GM18511 (cell line): ENCODE measurements around the gene SUSD6.
A peak's percentile ranks its signal among the peaks of the same experiment; 100 is the strongest.
"Not testable (repeated sequence)": the region's sequence is repeated elsewhere in the genome, so short reads cannot be mapped to it uniquely, and the experiment has no call there.

Source experiments
- ATAC-seq: cut with Tn5 transposase; IDR thresholded peaks from one replicate; pipeline ENCODE4 v1.9.1; 2021; ENCODE audit warnings: mild to moderate bottlenecking, moderate library complexity; ENCODE audit not compliant: unreplicated experiment

The SUSD6 gene

DNA sequence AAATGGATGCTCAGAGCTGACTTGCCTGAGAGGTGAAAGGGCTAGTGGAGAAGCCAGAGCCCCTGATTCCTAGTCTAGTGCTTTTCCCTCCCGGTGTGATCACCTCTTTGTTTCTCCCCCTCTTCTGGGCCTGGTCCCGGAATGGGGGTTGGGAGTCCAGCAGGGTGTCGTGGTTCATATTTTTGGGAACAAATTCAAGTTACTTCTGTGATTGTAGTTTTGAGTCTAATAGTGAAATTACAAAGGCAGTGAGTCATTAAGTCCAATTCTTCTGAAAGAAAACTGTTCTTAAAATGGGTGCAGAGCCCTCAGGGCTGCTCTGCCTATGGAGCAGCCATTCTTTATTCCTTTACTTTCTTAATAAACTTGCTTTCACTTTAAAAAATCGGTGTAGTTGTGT lies 7.6 kb downstream of the SUSD6 start:
- no peak for ATAC-seq

DNA sequence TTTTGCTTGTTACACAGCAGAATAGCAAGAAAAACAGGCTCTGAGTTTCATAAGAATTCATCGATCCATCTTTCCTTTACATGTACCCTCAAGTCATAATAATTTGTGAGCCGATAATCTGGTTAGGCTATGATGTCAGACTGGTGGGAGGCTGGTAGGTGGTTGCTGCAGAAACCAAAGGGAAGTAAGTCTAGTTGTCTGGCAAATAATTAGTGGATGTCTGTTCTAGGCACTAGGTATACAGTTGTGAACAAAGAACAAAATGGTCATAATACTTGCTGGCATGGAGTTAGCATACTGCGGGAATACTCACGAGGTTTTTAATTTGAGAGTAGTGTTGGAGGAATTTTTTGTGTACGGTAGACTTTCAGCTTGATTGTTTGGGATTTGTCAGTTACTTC lies 8.8 kb downstream of the SUSD6 start:
- ATAC-seq = no peak

DNA sequence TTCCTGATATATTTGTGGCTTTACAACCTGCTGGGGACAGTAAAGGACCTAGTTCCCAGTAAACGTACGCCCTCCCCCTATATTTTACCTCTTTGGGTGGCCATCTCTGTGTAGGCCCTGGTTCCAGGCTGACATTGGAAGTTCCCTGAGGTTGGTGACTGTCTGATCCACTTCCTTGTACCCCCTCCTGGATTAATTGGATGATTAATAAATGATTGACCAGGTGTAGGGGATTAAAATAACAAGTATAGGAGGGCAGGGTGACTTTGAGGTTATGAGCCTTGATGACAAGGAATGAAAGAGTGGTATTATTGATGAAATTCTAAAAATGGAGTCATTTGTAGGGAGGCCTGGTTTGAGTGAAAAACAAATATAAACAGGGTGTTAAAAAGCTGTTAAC lies 9.6 kb downstream of the SUSD6 start:
- ATAC-seq = no peak

DNA sequence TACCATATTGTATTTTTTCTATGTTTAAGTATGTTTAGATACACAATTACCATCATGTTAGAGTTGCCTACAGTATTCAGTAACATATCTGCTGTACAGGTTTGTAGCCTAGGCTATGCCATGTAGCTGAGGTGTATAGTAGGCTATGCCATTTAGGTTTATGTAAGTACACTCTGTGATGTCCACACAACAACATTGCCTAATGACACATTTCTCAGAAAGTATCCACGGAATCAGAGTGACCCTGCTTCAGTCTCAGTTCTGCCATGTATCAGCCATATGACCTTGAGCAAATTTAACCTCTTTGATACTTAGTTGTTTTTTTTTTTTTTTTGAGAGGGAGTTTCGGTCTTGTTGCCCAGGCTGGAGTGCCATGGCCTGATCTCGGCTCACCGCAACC lies 12.7 kb downstream of the SUSD6 start:
- ATAC-seq = no peak

DNA sequence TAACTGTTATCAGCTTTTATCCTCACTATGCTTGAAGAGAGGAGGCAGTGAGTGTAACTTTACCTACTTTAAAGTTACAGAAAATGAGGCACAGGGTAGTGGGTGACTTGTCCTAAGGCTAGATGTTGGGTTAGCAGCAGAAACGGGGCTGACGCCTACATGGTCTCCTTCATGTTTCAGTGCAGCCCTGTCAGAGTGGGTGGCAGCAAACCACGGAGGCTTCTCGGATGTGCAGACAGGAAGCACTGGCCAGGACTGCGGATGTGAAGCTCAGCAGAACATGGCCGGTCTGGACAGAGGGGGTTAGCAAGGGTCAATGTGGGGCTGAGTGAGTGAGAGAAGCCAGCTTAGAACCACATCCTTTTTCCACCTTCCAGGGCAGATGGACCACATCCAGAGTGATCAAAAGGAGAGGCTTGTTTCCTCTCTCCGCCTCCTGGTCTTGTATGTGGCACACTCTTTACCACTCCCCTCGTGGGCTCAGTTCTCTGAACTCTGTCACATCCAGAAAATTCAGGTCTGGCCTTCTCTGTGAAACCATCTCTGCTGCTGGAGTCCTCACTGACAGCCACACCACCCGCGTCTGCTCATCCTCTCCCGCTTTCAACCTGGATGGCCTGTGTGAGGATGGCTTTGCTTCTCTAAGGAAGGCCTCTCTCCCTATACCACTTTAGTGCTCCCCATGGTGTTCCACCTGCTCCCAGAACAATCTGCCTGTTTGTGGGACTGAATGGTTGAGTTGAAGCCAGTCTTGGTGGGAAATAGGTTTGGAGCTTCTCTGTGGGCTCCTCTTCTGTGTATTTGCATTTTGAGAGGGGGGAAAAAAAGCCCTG lies 14.1 kb downstream of the SUSD6 start:
- peak; percentile 93 for ATAC-seq

DNA sequence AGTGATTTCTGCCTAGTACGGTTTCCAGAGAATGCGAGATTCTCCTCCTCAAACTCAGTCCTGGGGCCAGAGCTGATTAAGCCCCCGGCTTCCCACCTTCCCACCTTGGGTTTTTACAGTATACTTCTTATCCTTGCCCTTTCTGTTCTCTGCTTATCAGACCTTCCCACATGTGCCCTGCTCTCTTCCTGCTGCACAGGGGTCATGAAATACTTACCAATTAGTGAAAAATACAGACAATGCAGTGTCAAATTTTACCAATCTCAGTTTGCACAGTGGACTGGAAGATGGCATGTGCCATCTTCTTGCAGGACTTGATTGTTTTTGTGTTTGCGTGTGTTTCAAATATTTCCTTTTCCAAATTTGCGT lies 14.7 kb downstream of the SUSD6 start:
- no peak for ATAC-seq

DNA sequence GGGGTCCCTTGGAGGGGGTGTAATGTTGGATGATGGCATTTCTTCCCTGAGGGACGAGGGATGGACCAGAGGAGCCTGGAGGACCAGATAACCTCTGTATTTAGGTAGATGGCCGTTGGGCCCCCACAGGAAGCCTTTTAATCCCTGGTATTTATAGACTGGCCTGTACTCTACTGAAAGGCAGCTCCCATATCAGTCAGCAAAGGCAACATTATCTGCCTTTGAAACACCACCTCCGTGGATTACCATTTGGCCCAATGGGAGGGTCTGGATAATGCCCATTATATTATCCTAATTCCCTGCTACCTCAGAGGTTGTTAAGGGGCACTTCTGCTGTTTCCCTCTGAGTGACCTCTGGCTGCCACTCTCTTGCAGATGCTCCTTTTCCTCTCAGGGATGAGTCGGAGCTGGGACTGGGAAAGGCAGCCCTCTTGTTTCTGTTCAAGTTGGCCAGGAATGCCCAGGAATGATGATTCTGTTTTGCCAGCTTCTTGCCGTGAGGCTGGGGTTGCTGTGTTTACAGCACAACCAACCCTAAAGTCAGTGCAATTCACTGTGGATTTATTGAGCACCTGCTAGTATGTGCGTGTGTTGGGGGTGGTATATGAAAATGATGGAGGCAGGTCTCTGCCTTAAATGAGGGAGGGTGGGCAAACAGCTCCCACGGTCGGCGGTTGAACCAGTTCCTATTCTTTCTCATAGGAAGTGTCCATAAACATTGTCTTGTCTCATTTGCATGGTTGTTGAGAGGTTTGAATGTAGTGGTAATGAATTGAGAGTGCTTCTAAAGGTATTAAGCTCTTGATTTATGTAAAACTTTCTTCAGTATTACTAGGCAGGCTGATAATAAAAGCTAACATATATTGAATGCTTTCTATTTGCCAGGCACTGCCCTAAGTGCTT lies 18.1 kb downstream of the SUSD6 start:
- ATAC-seq = no peak

DNA sequence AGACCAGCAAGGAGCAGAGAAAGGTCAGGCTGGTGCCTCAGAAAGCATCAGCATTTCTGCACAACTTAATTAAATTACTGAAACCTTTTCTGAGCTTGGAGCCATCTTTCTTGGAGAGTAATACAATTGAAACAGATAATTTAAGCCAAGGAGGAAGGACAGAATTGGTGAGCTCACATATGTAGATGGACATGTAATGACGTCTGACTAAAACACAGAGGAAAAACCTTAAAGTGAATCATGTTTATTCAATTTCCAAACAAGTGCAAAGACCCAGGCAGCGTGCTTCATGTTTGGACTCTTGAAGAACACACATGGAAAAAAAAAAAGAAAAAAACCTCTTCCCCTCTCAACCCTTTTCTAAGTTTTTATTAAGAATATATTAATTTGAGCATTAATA lies 19.0 kb downstream of the SUSD6 start:
- ATAC-seq = no peak

DNA sequence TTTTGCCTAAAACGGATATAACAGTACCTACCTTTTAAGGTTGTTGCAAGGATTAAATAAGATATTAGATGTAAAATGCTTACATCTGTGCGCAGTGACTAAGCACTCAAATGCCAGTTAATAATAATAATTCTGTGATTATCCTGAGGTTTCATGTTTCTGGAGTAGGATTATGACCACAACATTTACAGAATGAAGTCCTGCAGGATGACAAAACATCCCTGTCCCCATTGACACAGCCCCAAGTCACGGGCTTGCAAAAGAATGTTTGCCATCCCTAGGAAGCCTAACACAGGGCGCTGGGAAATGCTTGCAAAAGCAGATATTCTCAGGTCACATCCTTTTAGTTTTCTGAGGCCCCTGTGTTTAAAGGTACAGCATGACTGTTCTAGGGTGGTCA lies 20.1 kb downstream of the SUSD6 start:
- no peak for ATAC-seq

DNA sequence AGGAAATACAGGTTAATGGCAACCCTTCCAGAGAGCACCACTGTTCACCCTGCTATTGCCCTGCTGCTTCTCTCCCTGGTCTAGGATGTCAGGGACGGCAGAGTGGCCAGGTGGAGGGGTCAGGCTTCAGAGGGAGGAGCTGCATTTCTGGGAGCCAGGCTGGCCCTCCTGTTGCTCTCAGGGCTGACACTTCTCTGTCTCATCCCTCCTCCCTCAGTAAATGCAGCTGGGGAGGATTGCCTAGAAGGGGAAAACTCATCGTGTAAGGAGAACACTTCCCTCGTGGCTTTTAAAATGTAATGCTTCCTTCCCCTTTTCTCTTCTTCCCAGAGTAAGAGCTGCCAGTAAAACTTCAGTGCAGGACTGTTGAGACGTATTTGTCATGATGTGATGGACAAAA lies 20.8 kb downstream of the SUSD6 start:
- ATAC-seq = no peak

DNA sequence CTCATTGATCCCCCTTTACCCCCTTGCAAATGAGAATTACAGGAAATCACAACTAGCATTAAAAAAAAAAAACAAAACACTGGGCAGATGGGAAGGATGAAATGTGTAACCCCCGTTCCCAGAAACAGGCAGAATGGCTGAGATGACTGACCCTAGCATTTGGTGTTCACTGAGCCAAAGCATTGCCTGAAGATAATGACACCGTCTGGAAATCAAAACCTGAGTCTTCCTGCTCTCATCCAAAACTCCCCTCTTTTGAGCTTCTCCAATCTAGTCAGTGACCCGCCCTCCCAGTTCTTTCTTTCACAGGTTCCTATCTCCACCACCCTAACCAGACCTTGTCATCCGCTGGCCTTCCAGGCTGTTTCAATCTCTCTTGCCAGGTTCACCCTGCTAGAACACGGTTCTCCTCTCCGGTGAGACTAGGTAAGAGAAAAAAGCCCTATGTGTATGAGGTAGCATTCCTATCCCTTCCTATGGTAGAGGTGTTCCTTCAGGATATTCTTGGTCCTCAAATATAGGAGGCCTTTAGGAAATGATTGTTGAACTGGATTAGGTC lies 21.3 kb downstream of the SUSD6 start:
- ATAC-seq = no peak

DNA sequence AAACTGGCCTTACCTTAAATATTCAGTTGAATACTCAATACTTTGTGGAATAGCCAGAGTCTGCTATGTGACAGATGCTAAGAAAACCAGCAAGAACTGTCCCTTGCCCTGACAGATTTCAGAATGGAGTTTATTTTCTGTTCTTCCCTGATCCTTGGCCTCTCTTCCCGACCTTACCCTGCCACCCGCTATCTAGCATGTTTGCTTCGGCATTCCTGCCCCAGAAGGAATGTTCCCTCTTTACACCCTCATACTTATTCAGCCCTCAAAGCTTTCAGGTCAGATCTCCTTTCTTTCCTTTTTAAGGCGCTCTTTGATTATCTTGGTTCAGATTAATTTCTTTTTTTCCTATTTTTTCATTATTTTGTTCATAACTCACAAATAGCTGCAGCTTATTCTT lies 21.8 kb downstream of the SUSD6 start:
- no peak for ATAC-seq

DNA sequence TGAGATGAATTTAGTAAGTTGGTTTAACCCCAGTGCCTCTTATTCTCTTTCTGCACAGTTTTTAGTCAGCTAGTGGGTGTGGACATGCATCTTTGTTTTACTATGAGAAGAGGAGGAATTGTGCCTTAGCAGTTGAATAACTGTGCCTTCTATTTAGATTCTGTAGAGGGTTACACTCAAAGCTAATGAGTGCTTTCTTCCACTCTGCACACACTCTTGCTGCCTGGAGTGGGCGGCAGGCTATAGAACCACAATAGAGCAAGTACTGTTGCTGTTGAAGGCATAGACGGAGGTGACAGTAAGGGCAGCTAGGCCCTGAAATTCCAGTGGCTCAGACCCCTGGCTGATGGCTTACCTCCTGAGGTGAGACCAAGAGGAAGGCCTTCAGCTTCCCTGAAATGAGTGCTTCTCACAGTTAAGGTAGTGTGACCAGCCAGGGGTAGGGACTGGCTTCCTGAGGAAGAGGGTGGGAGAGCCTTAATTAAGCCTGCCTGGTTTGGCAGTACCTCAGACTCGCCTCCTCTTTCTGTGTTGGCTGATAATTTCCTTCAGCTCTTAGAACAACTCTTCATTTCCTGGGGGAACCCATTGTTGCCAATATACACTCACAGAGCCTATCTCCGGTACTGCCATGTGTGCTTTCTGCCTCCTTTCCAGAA lies 24.7 kb downstream of the SUSD6 start:
- no peak for ATAC-seq

DNA sequence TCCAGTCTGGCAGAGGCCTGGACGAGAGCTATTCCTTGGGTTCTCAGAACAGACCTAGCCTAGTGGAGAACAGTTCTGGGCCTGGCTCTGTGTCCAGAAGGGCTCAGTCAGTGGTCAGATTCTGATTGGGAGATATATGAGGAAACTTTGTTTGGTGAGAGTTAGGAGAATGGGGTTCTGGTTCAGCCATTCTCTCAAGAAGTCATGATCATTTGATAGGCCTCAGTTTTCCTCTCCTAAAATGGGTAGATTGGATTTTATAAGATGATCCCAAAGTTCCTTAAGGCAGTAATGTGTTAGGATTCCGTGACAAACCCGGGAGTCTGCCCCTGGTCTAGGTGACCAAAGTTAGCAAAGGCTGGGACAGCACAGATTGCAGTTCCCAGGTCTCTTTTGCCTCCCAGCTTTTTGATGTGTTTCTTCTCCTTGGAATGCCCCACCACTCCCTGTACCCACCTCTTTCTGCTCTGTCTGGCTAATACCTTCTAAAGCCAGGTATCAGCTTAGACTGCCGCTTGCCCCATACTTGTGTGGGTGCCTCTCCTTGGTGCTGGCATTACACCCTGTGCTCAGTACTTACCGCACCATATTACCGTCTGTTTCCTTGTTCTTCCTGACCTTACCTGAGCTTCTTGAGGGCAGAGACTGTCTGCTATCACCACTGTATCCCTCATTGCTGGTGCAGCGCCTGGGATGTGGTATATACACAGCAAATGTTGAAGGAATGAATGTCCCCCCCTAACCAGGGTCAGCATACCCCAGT lies 25.5 kb downstream of the SUSD6 start:
- no peak for ATAC-seq

DNA sequence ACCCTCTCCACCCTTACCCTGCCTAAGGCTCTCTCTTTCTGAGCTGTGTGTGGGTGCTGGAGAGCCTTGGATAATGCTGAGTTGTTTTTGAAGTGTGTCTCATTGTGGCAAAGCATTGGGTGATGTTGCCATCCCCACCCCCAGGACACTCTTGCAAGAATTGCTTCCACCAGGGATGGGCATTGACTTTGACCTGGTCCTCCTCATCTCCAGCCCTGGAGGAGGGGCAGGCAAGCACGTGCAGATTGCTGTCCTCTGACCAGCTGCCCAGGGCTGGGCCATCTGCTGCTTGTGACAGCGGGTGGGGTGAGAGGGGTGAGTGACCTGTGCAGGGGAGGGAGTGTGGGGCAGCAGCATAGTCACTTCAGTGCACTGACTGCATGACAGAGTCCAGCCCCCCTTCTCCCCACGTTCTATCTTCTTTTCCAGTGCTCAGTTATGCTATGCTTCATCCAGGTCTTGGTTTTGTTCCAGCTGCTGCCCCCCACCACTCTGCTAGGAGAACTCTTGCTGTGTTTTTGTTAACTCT lies 26.2 kb downstream of the SUSD6 start:
- ATAC-seq = no peak

DNA sequence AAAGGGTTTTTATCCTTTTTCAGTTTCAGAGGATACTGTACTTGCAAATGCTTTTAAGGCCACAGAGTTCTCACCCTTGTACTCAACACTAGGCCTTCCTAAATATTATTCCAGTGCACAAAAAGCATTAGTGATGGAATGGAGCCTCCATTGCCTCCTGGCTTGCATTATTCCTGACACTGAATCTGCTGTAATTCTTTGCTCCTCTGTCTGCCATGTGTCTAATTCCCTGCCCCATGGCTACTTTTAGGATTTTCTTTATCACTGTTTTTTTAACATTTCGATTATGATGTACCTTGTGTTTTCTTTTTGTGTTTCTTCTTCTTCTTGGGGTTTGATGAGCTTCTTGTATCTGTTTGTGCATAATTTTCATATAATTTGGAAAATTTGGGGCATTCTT lies 29.5 kb downstream of the SUSD6 start:
- ATAC-seq = no peak

DNA sequence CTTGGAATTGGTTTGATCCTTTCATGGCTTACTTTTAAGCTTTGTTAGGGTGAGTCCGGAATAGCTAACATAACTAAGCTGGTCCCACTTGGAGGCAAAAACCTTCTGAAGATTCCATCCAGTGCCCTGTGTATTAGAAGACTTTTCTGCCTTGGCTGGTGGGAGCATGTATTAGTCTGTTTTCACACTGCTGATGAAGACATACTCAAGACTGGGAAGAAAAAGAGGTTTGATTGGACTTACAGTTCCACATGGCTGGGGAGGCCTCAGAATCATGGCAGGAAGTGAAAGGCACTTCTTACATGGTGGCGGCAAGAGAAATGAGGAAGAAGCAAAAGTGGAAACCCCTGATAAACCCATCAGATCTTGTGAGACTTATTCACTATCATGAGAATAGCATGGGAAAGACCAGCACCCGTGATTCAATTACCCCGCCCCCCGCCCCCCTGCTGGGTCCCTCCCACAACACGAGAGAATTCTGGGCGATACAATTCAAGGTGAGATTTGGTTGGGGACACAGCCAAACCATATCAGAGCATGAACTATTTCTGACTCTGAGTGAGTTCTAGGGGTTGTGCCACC lies 30.9 kb downstream of the SUSD6 start:
- ATAC-seq = not testable (repeated sequence)

DNA sequence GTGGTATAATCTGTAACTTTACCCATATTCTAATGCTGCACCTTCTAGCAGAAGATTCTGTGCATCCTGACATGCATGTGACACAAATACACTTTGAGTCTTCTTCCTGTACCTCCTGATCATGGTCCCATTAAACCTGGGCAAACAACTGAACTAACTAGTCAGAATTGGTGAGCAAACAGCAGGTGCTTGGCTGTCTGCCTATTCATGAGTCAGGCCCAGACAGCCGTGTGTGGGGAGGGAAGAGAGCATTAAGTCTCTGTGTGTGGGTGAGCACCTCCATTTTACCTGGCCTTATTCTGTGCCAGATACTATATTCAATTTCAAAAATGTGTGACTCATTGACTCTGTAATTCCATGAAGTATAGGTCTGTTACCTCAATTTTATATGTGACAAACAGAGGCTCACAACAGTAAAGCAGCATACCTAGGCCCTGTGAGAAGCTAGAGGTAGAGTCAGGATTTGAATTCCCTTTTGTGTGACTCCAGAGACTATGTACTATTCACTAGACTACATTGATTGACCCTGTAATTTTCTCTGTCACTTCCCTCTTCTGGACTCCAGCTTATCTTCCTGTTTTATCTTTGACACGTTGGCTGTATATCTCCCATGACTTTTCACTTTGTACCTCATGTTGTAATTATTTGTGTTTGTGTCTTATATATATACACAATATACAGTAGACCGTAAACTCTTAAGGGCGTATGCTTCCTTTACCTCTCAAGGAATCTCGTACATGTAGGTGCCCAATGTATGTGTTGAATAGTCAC lies 32.2 kb downstream of the SUSD6 start:
- ATAC-seq = no peak

DNA sequence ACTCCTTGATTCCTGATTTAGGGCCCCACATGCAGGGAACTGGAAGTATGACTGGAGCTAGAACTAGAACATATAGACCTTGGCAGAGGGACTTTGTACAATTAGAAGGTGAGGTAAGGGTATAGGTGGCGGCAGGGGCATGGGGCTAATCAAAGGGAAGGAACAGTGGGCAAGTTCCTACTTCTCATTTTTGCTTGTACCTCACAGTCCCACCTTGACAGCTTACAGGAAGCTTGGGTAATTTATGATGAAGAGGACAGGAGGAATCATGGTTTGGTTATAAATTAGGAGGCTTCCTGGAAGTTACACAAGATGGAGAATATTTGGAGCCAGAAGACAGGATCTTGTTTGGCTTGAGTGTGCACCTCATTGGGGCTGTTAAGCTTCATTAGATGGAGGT lies 33.4 kb downstream of the SUSD6 start:
- no peak for ATAC-seq
